ENCODE results near the gene SPATA13. TPM values are rescaled to one million over a fixed set of nuclear protein-coding genes. Genes with fewer than 3 reads are reported as not detected.
A peak's percentile ranks its signal among the peaks of the same experiment; 100 is the strongest.

SPATA13 gene
- total and polyA plus RNA-seq, 3 experiments from 2014 or later, result 60.7 to 97.8 (median 65.1) TPM

- Histone ChIP-seq H3K9me3 (ENCODE audit: low read length) (no peaks in the 10 kb centered on the region), H3K4me3 (ENCODE audit: low read length) (no peak overlapping the region), H3K27ac (ENCODE audit: low read depth, low read length) (no peak overlapping the region), H3K4me1 (ENCODE audit: insufficient read depth, low read length) (no peaks in the 10 kb centered on the region), H3K27me3 (ENCODE audit: insufficient read depth, low read length, poor library complexity, severe bottlenecking) (no peaks in the 10 kb centered on the region), H3K36me3 (ENCODE audit: insufficient read depth, low read length) (no peaks in the 10 kb centered on the region)
- H3K9me3 Mint-ChIP-seq, result peaks cover 0 to 12% (median 3%) of the 10 kb centered on the region in 5 donors
- H3K4me1 Mint-ChIP-seq, result peaks cover 5 to 7% (median 6%) of the 10 kb centered on the region in 3 donors
- ChIA-PET CTCF (no interaction called here), POLR2A (no interaction called here)
- H3K4me3 Mint-ChIP-seq, result no peak overlapping the region
- H3K27me3 Mint-ChIP-seq, result peaks cover 0 to 3% of the 10 kb centered on the region in 2 donors
- no peak overlapping the region for H3K27ac Mint-ChIP-seq
- DNase-seq, result no peak
- H3K36me3 Mint-ChIP-seq, result peaks cover 0 to 2% (median 0%) of the 10 kb centered on the region in 3 donors
These were observed 27.3 kb upstream of the SPATA13 start for GRCh38 chr13:24133021-24133795.

GRCh38 chr13:24134231-24134630 lies 26.3 kb upstream of the SPATA13 start:
- ChIA-PET POLR2A (no interaction called here), CTCF (no interaction called here)

GRCh38 chr13:24134757-24135156 lies 25.8 kb upstream of the SPATA13 start:
- CTCF ChIA-PET, result no interaction called here
- no peak for DNase-seq
- peaks cover 5 to 7% (median 6%) of the 10 kb centered on the region in 3 donors for H3K4me1 Mint-ChIP-seq

More at GRCh38 chr13:24134231-24134630, 26.3 kb upstream of the SPATA13 start:
- no peak for DNase-seq
- Histone ChIP-seq H3K36me3 (ENCODE audit: insufficient read depth, low read length) (no peaks in the 10 kb centered on the region), H3K27ac (ENCODE audit: low read depth, low read length) (no peak overlapping the region), H3K4me3 (ENCODE audit: low read length) (no peak overlapping the region), H3K4me1 (ENCODE audit: insufficient read depth, low read length) (no peaks in the 10 kb centered on the region), H3K27me3 (ENCODE audit: insufficient read depth, low read length, poor library complexity, severe bottlenecking) (no peaks in the 10 kb centered on the region), H3K9me3 (ENCODE audit: low read length) (no peaks in the 10 kb centered on the region)
- Mint-ChIP-seq H3K9me3 (peaks cover 0 to 12% (median 3%) of the 10 kb centered on the region in 5 donors), H3K4me1 (peaks cover 5 to 7% (median 6%) of the 10 kb centered on the region in 3 donors), H3K4me3 (no peak overlapping the region), H3K27me3 (peaks cover 0 to 5% of the 10 kb centered on the region in 2 donors), H3K36me3 (peaks cover 0 to 2% (median 0%) of the 10 kb centered on the region in 3 donors), H3K27ac (no peak overlapping the region)

GRCh38 chr13:24135674-24136300 lies 24.7 kb upstream of the SPATA13 start:
- Histone ChIP-seq H3K27ac (ENCODE audit: low read depth, low read length) (no peak overlapping the region), H3K36me3 (ENCODE audit: insufficient read depth, low read length) (no peaks in the 10 kb centered on the region), H3K4me1 (ENCODE audit: insufficient read depth, low read length) (no peaks in the 10 kb centered on the region), H3K9me3 (ENCODE audit: low read length) (no peaks in the 10 kb centered on the region), H3K4me3 (ENCODE audit: low read length) (no peak overlapping the region), H3K27me3 (ENCODE audit: insufficient read depth, low read length, poor library complexity, severe bottlenecking) (no peaks in the 10 kb centered on the region)
- H3K27me3 Mint-ChIP-seq, result peaks cover 0 to 5% of the 10 kb centered on the region in 2 donors
- H3K4me1 Mint-ChIP-seq, result peaks cover 0 to under 1% (median 0%) of the 10 kb centered on the region in 3 donors
- H3K4me3 Mint-ChIP-seq, result no peak overlapping the region
- no peak for DNase-seq
- H3K9me3 Mint-ChIP-seq, result peaks cover 0 to 12% (median 3%) of the 10 kb centered on the region in 5 donors
- CTCF ChIA-PET, result no interaction called here
- POLR2A ChIA-PET, result interaction anchor here (0.7 kb wide), 1 partner anchor 268 kb away, joined by 9 read pairs; no protein-coding TSS in a partner anchor
- H3K36me3 Mint-ChIP-seq, result peaks cover 0 to 2% (median 0%) of the 10 kb centered on the region in 3 donors
- peak overlapping the region in 1 of 8 donors; percentile 65 for H3K27ac Mint-ChIP-seq

More at GRCh38 chr13:24134757-24135156, 25.8 kb upstream of the SPATA13 start:
- Mint-ChIP-seq H3K36me3 (peaks cover 0 to 2% (median 0%) of the 10 kb centered on the region in 3 donors), H3K27ac (no peak overlapping the region), H3K9me3 (peaks cover 0 to 12% (median 3%) of the 10 kb centered on the region in 5 donors), H3K27me3 (peaks cover 0 to 5% of the 10 kb centered on the region in 2 donors), H3K4me3 (no peak overlapping the region)
- no peaks in the 10 kb centered on the region for H3K27me3 ChIP-seq (ENCODE audit: insufficient read depth, low read length, poor library complexity, severe bottlenecking)
- H3K4me3 ChIP-seq (ENCODE audit: low read length), result no peak overlapping the region
- no peak overlapping the region for H3K27ac ChIP-seq (ENCODE audit: low read depth, low read length)
- H3K36me3 ChIP-seq (ENCODE audit: insufficient read depth, low read length), result no peaks in the 10 kb centered on the region
- H3K9me3 ChIP-seq (ENCODE audit: low read length), result no peaks in the 10 kb centered on the region
- POLR2A ChIA-PET, result interaction anchor here (0.7 kb wide), 1 partner anchor 267 kb away, joined by 9 read pairs; no protein-coding TSS in a partner anchor
- no peaks in the 10 kb centered on the region for H3K4me1 ChIP-seq (ENCODE audit: insufficient read depth, low read length)

GRCh38 chr13:24138911-24139310 lies 21.6 kb upstream of the SPATA13 start:
- CTCF ChIA-PET, result no interaction called here

GRCh38 chr13:24141333-24141910 lies 19.1 kb upstream of the SPATA13 start:
- Mint-ChIP-seq H3K36me3 (no peaks in the 10 kb centered on the region), H3K27ac (no peak overlapping the region), H3K9me3 (no peaks in the 10 kb centered on the region), H3K27me3 (peaks cover 3 to 7% of the 10 kb centered on the region in 2 donors), H3K4me3 (no peak overlapping the region), H3K4me1 (no peaks in the 10 kb centered on the region)
- ChIA-PET POLR2A (no interaction called here), CTCF (no interaction called here)
- no peak for DNase-seq
- Histone ChIP-seq H3K4me3 (ENCODE audit: low read length) (no peak overlapping the region), H3K9me3 (ENCODE audit: low read length) (no peaks in the 10 kb centered on the region), H3K27me3 (ENCODE audit: insufficient read depth, low read length, poor library complexity, severe bottlenecking) (no peaks in the 10 kb centered on the region), H3K36me3 (ENCODE audit: insufficient read depth, low read length) (no peaks in the 10 kb centered on the region), H3K27ac (ENCODE audit: low read depth, low read length) (no peak overlapping the region), H3K4me1 (ENCODE audit: insufficient read depth, low read length) (no peaks in the 10 kb centered on the region)

More at GRCh38 chr13:24138911-24139310, 21.6 kb upstream of the SPATA13 start:
- Mint-ChIP-seq H3K27me3 (peaks cover 0 to 7% of the 10 kb centered on the region in 2 donors), H3K4me3 (no peak overlapping the region), H3K9me3 (no peaks in the 10 kb centered on the region), H3K4me1 (no peaks in the 10 kb centered on the region), H3K27ac (peak overlapping the region in 1 of 8 donors; percentile 9), H3K36me3 (no peaks in the 10 kb centered on the region)
- Histone ChIP-seq H3K9me3 (ENCODE audit: low read length) (no peaks in the 10 kb centered on the region), H3K4me1 (ENCODE audit: insufficient read depth, low read length) (no peaks in the 10 kb centered on the region), H3K4me3 (ENCODE audit: low read length) (no peak overlapping the region), H3K27ac (ENCODE audit: low read depth, low read length) (no peak overlapping the region), H3K27me3 (ENCODE audit: insufficient read depth, low read length, poor library complexity, severe bottlenecking) (no peaks in the 10 kb centered on the region), H3K36me3 (ENCODE audit: insufficient read depth, low read length) (no peaks in the 10 kb centered on the region)
- no peak for DNase-seq
- POLR2A ChIA-PET, result no interaction called here

GRCh38 chr13:24142453-24142852 lies 18.1 kb upstream of the SPATA13 start:
- H3K9me3 ChIP-seq (ENCODE audit: low read length), result no peaks in the 10 kb centered on the region
- Mint-ChIP-seq H3K9me3 (no peaks in the 10 kb centered on the region), H3K27me3 (peaks cover 3 to 7% of the 10 kb centered on the region in 2 donors), H3K4me3 (no peak overlapping the region), H3K27ac (peak overlapping the region in 1 of 8 donors; percentile 16), H3K4me1 (no peaks in the 10 kb centered on the region), H3K36me3 (no peaks in the 10 kb centered on the region)
- H3K4me3 ChIP-seq (ENCODE audit: low read length), result no peak overlapping the region
- no peaks in the 10 kb centered on the region for H3K36me3 ChIP-seq (ENCODE audit: insufficient read depth, low read length)
- CTCF ChIA-PET, result no interaction called here
- no peak for DNase-seq
- no peak overlapping the region for H3K27ac ChIP-seq (ENCODE audit: low read depth, low read length)
- no peaks in the 10 kb centered on the region for H3K27me3 ChIP-seq (ENCODE audit: insufficient read depth, low read length, poor library complexity, severe bottlenecking)
- H3K4me1 ChIP-seq (ENCODE audit: insufficient read depth, low read length), result no peaks in the 10 kb centered on the region
- POLR2A ChIA-PET, result no interaction called here

- Mint-ChIP-seq H3K4me1 (no peaks in the 10 kb centered on the region), H3K9me3 (no peaks in the 10 kb centered on the region), H3K27ac (no peak overlapping the region), H3K36me3 (no peaks in the 10 kb centered on the region), H3K27me3 (peaks cover 3 to 7% of the 10 kb centered on the region in 2 donors), H3K4me3 (no peak overlapping the region)
- no peaks in the 10 kb centered on the region for H3K36me3 ChIP-seq (ENCODE audit: insufficient read depth, low read length)
- ChIA-PET CTCF (no interaction called here), POLR2A (no interaction called here)
- H3K4me1 ChIP-seq (ENCODE audit: insufficient read depth, low read length), result no peaks in the 10 kb centered on the region
- no peaks in the 10 kb centered on the region for H3K9me3 ChIP-seq (ENCODE audit: low read length)
- no peak overlapping the region for H3K4me3 ChIP-seq (ENCODE audit: low read length)
- no peak overlapping the region for H3K27ac ChIP-seq (ENCODE audit: low read depth, low read length)
- H3K27me3 ChIP-seq (ENCODE audit: insufficient read depth, low read length, poor library complexity, severe bottlenecking), result no peaks in the 10 kb centered on the region
- no peak for DNase-seq
These were observed 17.6 kb upstream of the SPATA13 start for GRCh38 chr13:24142886-24143285.
